C4-2B (cell line): ENCODE measurements around the gene SFTPA1.

ENCODE experiments used
- CTCF ChIP-seq: fragments of 450-650 bp; conservative IDR thresholded peaks from 2 replicates; pipeline ENCODE4 v1.5.1; 2017; ENCODE audit warnings: mild to moderate bottlenecking
- ZFX ChIP-seq: fragments of 450-650 bp; IDR thresholded peaks from 2 replicates; pipeline ENCODE4 v1.6.1; 2017

GRCh38 chr10:79588800-79589199, 21.9 kb upstream of the SFTPA1 start:
- TF ChIP-seq CTCF: no peak
- no peak for TF ChIP-seq ZFX
